Dendritic cell treated with granulocyte-macrophage colony-stimulating factor and Interleukin-4, amounts not matched to agents 40 ng/mL and 50 ng/mL, for 4 days (primary cell): Measurements from ENCODE around the gene B9D1.

ENCODE experiments used
- H3K27ac Mint-ChIP-seq: one replicate; pipeline ENCODE4 v1.8.0; 2022; ENCODE audit warnings: mild to moderate bottlenecking, mixed read lengths
- H3K27me3 Mint-ChIP-seq: one replicate; pipeline ENCODE4 v1.8.0; 2022; ENCODE audit warnings: mild to moderate bottlenecking, mixed read lengths
- H3K36me3 Mint-ChIP-seq: one replicate; pipeline ENCODE4 v1.8.0; 2022; ENCODE audit warnings: low read depth, mixed read lengths
- H3K4me1 Mint-ChIP-seq: one replicate; pipeline ENCODE4 v1.8.0; 2022; ENCODE audit warnings: low read depth, mixed read lengths
- H3K4me3 Mint-ChIP-seq: one replicate; pipeline ENCODE4 v1.8.0; 2022; ENCODE audit warnings: mild to moderate bottlenecking, moderate library complexity, mixed read lengths
- H3K9me3 Mint-ChIP-seq: one replicate; pipeline ENCODE4 v1.8.0; 2022; ENCODE audit warnings: mixed read lengths
- intact Hi-C: fragments of 100-400 bp; cut with micrococcal nuclease; formaldehyde crosslinking; loops from one replicate; pipeline ENCODE4 v1.15.0; 2022

B9D1 gene

DNA sequence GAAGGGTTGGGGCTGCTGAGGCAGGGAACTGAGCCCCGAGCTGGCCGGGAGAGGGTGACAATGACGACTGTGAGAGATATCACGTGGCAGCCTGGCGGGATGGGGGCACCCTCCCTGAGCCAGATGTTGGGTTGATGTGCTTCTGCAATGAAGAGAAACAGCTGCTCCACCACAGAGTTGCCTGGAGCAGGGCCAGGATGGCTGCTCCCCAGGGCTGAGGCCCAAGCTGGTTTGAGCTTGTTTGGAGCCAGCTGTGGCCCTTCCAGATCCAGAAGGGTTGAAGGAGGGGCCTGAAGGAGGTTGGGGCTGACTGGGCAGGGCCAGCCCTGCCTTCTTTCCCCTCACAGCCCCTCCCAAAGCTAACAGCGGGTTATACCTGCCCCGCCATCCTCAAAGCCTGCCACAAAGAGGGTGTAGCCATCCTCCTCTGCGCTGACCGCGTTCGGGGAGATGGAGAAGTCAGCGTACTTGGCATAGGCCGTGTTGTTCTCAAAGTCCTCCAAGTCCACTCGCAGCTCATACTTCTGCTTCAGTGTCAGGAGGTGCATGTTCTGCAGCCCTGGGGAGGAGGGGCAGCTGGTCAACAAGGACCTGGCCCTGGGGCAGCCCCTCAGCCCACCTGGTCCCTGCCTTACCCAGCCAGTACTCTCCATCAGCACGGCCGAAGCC lies 22.3 kb upstream of the B9D1 start:
- Mint-ChIP-seq H3K27me3 (no peaks in the 10 kb centered on the region), H3K4me1 (peaks cover 72% of the 10 kb centered on the region), H3K4me3 (no peak overlapping the region), H3K27ac (peak overlapping the region; percentile 54), H3K9me3 (no peaks in the 10 kb centered on the region), H3K36me3 (peaks cover 59% of the 10 kb centered on the region)
- intact Hi-C loops: no loop called here

DNA sequence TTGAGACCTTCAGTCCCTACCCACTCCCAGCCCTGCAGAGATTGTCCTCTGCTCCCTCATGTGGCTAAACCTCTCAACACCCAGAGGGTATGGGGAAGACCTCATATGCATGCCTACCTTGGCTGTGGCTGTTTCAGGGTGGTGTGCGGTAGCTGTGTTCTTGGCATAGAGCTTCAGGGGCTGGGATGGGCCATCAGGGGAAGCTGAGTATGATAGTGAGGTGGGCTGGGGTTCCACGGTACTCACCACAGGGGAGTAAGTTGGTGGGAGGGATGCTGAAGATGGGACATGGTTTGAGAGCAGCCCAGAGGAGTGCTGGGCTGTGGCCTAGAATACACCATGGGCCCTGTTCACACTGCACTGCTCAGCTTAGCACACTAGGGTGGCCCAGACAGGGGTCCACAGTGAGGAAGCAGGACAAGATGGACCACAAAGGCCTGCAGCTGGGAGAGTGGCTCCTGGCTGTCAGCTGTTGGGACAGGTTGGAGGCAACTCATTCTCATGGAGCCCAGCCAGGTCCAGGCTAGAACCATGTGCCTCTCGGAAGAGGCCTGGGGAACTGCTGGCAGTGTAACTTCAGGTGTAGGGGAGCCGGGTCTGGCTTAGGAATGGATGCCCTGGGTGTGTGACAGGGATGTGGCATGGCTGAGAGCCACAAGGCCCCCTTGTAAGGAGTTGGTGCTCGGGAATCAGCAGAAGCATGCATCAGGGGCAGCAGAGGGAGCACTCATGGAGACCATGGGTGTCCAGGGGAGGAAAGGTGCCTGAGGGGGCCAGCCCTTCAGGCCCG lies 21.4 kb upstream of the B9D1 start:
- H3K36me3 Mint-ChIP-seq: peaks cover 69% of the 10 kb centered on the region

DNA sequence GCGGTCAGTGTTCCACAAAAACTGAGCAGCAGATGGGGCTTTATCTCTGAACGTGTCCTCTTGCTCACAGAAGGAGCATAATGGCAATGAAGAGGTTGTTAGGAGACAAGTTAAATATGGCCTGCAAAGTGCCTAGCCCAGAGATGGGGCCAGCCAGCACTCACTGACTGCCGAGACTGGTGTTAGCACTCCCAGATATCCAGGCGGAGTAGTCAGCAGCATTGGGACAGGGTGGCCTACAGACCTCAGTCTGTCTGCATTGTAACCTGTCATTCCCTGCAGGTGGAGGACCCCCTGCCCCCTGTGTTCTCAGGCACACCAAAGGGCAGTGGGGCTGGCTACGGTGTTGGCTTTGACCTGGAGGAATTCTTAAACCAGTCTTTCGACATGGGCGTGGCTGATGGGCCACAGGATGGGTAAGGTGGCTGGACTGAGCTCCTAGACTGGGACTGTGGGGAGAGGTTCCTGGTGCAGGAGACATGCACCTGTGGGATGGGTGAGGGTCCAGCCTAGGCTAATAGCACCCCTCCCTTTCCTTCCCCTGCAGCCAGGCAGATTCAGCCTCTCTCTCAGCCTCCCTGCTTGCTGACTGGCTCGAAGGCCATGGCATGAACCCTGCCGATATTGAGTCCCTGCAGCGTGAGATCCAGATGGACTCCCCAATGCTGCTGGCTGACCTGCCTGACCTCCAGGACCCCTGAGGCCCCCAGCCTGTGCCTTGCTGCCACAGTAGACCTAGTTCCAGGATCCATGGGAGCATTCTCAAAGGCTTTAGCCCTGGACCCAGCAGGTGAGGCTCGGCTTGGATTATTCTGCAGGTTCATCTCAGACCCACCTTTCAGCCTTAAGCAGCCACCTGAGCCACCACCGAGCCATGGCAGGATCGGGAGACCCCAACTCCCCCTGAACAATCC lies 20.3 kb upstream of the B9D1 start:
- H3K9me3 Mint-ChIP-seq: no peaks in the 10 kb centered on the region
- H3K27me3 Mint-ChIP-seq: no peaks in the 10 kb centered on the region
- H3K36me3 Mint-ChIP-seq: peaks cover 76% of the 10 kb centered on the region
- peaks cover 66% of the 10 kb centered on the region for H3K4me1 Mint-ChIP-seq
- H3K27ac Mint-ChIP-seq: no peak overlapping the region
- H3K4me3 Mint-ChIP-seq: no peak overlapping the region
- intact Hi-C loops: no loop called here

More for the DNA sequence above, 21.4 kb upstream of the B9D1 start:
- H3K27me3 Mint-ChIP-seq: no peaks in the 10 kb centered on the region
- no peak overlapping the region for H3K4me3 Mint-ChIP-seq
- H3K4me1 Mint-ChIP-seq: peaks cover 72% of the 10 kb centered on the region
- H3K27ac Mint-ChIP-seq: peak overlapping the region; percentile 54
- H3K9me3 Mint-ChIP-seq: no peaks in the 10 kb centered on the region
- intact Hi-C loops: no loop called here

DNA sequence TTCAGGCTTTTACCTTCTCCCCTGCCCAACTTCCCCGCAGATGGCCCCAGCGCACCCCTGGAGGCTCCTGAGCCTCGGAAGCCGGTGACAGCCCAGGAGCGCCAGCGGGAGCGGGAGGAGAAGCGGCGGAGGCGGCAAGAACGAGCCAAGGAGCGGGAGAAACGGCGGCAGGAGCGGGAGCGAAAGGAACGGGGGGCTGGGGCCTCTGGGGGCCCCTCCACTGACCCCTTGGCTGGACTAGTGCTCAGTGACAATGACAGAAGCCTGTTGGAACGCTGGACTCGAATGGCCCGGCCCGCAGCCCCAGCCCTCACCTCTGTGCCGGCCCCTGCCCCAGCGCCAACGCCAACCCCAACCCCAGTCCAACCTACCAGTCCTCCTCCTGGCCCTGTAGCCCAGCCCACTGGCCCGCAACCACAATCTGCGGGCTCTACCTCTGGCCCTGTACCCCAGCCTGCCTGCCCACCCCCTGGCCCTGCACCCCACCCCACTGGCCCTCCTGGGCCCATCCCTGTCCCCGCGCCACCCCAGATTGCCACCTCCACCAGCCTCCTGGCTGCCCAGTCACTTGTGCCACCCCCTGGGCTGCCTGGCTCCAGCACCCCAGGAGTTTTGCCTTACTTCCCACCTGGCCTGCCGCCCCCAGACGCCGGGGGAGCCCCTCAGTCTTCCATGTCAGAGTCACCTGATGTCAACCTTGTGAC lies 19.4 kb upstream of the B9D1 start:
- H3K9me3 Mint-ChIP-seq: no peaks in the 10 kb centered on the region
- no peak overlapping the region for H3K27ac Mint-ChIP-seq
- peaks cover 81% of the 10 kb centered on the region for H3K36me3 Mint-ChIP-seq
- peaks cover 61% of the 10 kb centered on the region for H3K4me1 Mint-ChIP-seq
- no peak overlapping the region for H3K4me3 Mint-ChIP-seq
- no peaks in the 10 kb centered on the region for H3K27me3 Mint-ChIP-seq
- intact Hi-C loops: no loop called here

DNA sequence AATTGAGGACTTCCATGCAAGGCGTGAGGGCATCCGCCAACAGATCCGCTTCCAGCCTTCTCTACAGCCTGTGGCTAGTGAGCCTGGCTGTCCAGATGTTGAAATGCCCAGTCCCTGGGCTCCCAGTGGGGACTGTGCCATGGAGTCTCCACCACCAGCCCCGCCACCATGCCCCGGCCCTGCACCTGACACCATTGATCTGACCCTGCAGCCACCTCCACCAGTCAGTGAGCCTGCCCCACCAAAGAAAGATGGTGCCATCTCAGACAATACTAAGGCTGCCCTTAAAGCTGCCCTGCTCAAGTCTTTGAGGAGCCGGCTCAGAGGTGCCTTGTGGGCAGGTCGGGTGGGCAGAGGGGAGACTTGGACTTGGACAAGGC lies 18.8 kb upstream of the B9D1 start:
- H3K4me1 Mint-ChIP-seq: peaks cover 58% of the 10 kb centered on the region
- H3K27ac Mint-ChIP-seq: no peak overlapping the region
- no peaks in the 10 kb centered on the region for H3K9me3 Mint-ChIP-seq
- intact Hi-C loops: no loop called here
- H3K27me3 Mint-ChIP-seq: no peaks in the 10 kb centered on the region
- H3K36me3 Mint-ChIP-seq: peaks cover 81% of the 10 kb centered on the region
- no peak overlapping the region for H3K4me3 Mint-ChIP-seq

DNA sequence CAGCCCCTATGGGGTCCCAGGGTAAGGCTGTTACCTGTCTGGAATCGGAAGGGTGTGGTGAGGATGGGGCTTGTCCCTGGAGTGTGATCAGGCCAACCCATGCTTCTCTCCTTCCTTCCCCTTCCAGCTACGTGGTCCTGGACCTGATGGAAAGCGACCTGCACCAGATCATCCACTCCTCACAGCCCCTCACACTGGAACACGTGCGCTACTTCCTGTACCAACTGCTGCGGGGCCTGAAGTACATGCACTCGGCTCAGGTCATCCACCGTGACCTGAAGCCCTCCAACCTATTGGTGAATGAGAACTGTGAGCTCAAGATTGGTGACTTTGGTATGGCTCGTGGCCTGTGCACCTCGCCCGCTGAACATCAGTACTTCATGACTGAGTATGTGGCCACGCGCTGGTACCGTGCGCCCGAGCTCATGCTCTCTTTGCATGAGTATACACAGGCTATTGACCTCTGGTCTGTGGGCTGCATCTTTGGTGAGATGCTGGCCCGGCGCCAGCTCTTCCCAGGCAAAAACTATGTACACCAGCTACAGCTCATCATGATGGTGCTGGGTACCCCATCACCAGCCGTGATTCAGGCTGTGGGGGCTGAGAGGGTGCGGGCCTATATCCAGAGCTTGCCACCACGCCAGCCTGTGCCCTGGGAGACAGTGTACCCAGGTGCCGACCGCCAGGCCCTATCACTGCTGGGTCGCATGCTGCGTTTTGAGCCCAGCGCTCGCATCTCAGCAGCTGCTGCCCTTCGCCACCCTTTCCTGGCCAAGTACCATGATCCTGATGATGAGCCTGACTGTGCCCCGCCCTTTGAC lies 18.2 kb upstream of the B9D1 start:
- Mint-ChIP-seq H3K4me3 (no peak overlapping the region), H3K9me3 (no peaks in the 10 kb centered on the region), H3K27ac (no peak overlapping the region), H3K27me3 (no peaks in the 10 kb centered on the region), H3K36me3 (peaks cover 81% of the 10 kb centered on the region), H3K4me1 (peaks cover 55% of the 10 kb centered on the region)
- intact Hi-C loops: no loop called here

DNA sequence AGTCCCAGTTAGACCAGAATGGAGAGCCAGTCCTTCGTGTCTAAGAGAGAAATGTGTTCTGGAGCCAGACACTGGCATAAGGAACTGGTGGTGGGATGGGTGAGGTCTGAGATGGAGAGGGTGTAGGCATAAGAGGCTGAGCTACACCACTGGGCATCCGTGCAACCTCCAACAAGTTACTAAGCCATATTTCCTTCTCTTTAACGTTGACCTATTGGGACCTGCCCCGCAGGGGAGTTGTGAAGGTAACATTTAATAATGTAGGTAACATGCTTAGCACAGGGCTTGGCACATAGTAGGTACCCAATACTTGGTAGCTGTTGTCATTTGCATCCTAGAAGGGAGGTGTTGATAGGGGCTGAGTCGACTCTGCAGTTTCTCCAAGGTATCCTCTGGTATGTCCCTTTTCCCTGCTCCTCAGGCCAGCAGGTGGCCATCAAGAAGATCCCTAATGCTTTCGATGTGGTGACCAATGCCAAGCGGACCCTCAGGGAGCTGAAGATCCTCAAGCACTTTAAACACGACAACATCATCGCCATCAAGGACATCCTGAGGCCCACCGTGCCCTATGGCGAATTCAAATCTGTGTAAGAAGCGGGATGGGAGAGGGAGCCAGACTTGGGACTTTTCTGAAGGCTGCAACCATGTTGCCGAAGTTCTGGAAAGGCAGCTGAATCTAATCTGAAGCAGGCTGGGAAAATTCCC lies 17.0 kb upstream of the B9D1 start:
- peak overlapping the region; percentile 98 for H3K27ac Mint-ChIP-seq
- intact Hi-C loops: loop anchor here (5.0 kb wide), 1 partner anchor 128 kb away; no protein-coding TSS in a partner anchor
- no peaks in the 10 kb centered on the region for H3K9me3 Mint-ChIP-seq
- H3K27me3 Mint-ChIP-seq: no peaks in the 10 kb centered on the region
- peak overlapping the region; percentile 100 for H3K4me3 Mint-ChIP-seq
- peaks cover 46% of the 10 kb centered on the region for H3K4me1 Mint-ChIP-seq
- peaks cover 73% of the 10 kb centered on the region for H3K36me3 Mint-ChIP-seq

DNA sequence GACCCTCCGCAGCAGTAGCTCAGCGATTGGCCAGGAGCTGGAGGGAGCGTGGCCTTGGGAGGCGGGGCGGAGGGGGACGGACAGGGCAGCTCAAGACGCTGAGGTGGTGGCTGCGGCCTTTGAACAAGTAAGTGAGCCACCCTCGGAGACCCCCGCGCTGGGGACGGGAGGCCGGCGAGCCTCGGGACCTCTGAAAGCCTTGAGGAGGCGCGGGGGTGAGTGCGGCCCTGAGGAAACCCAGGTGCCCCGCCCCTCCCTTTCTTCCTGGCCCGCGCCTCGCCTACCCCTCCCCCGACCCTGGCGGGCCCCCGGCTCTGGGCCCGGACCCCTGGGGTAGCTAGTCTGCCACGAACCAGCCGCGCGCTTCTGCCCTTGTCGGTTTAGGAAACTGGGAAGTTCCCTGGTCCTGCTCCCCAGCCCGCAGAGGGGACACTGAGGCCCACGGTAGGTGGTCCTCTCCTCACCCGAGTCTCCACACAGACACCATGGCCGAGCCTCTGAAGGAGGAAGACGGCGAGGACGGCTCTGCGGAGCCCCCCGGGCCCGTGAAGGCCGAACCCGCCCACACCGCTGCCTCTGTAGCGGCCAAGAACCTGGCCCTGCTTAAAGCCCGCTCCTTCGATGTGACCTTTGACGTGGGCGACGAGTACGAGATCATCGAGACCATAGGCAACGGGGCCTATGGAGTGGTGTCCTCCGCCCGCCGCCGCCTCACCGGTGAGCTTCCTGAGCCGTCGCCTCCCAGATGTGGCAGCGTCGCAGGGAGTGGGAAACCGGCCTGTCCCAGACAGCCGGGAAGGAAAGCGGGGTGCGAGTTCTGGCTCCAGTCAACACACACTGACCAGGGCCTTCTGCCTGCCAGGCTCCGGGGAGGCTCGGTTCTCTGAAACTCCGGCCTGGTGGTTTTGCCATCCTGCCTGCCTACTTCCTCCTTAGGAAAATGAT lies 16.2 kb upstream of the B9D1 start, which contains the start of gene MAPK7:
Gene MAPK7 (plus strand): TSS at position 83 of the 945 bp plus-strand sequence. CDS start 403 bp downstream, at position 486.
- H3K27ac Mint-ChIP-seq: peak within 1 kb of the TSS; percentile 98
- intact Hi-C loops: loop anchor here (5.0 kb wide), 1 partner anchor 129 kb away; no protein-coding TSS in a partner anchor
- H3K9me3 Mint-ChIP-seq: no peaks in the 10 kb centered on the region
- H3K4me1 Mint-ChIP-seq: peaks cover 43% of the 10 kb centered on the region
- no peaks in the 10 kb centered on the region for H3K27me3 Mint-ChIP-seq
- peaks cover 71% of the 10 kb centered on the region for H3K36me3 Mint-ChIP-seq
- H3K4me3 Mint-ChIP-seq: peak within 1 kb of the TSS; percentile 100

DNA sequence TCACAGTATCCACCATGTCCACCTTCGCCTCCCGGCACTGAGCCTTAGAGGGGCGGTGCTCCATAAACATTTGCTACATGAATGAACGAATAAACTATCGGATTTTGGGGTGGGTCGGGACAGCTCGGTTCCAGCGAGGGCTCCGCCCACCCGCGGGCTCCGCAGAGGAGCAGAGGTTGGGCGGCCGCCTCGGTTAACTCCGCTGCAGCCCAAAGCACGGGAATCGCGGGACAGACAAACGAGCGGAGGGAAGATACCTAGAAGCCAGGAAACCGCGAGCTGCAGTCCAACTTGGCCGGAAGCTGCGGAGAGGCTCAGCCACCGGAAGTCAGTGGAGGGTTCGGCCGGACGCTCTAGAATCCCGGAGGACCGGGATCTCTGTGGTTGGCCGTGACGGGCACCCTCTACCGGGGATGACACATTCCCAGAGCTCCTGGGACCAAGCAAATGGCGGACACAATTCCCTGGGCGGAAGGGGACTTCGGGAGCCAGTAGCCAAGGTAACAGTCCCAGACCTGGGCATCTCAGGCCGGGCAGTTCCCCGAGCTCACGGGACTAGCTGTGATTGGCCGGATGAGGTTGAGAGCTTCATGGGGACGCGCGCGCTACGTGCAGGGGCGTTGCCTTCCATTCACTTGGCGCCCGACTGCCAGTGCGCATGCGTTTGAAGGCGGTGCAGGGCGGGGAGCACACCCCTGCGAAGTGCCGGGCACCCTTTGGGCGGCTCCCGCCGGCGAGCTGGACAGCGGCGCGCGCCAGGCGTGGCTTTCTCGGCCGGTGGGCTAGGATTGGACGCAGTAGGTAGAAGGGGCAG lies 15.3 kb upstream of the B9D1 start:
- peaks cover 63% of the 10 kb centered on the region for H3K36me3 Mint-ChIP-seq
- intact Hi-C loops: loop anchor here (5.0 kb wide), 1 partner anchor 129 kb away; no protein-coding TSS in a partner anchor
- H3K9me3 Mint-ChIP-seq: no peaks in the 10 kb centered on the region
- peak overlapping the region; percentile 100 for H3K4me3 Mint-ChIP-seq
- H3K27ac Mint-ChIP-seq: peak overlapping the region; percentile 98
- H3K4me1 Mint-ChIP-seq: peaks cover 43% of the 10 kb centered on the region
- no peaks in the 10 kb centered on the region for H3K27me3 Mint-ChIP-seq

DNA sequence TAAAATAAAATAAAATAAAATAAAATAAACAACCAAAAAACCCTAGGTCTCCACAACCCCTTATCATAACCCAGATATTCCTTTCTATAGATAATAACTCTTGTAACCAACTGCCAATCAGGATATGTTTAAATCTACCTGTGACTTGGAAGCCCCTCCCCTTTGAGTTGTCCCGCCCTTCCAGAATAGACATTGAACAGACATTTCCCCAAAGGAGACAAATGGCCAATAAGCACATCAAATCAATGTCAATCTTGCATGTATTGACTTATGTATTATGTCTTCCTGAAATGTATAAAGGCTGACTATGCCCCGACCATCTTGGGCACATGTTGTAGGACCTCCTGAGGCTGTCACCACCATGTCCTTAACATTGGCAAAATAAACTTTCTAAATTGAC lies 14.3 kb upstream of the B9D1 start:
- Mint-ChIP-seq H3K4me1 (peaks cover 44% of the 10 kb centered on the region), H3K27me3 (no peaks in the 10 kb centered on the region), H3K9me3 (no peaks in the 10 kb centered on the region), H3K27ac (peak overlapping the region; percentile 98), H3K4me3 (peak overlapping the region; percentile 100), H3K36me3 (peaks cover 53% of the 10 kb centered on the region)
- intact Hi-C loops: loop anchor here (5.0 kb wide), 1 partner anchor 130 kb away; no protein-coding TSS in a partner anchor

DNA sequence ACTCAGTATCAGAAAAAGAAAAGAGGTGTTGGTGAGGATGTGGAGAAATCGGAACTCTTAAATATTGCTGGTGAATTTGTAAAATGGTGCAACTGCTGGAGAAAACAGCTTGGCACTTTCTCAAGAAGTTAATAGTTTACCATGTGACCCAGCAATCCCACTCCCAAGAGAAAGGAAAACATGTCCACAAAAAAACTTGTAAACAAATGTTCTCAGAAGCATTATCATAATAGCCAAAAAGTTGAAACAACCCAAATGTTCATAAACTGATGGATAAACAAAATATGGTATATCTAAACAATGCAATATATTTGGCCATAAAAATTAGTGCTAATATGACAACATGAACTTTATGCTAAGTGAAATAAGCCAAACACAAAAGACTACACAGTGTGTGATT lies 13.2 kb upstream of the B9D1 start:
- intact Hi-C loops: loop anchor here (5.0 kb wide), 1 partner anchor 132 kb away; no protein-coding TSS in a partner anchor
- H3K27me3 Mint-ChIP-seq: no peaks in the 10 kb centered on the region
- H3K36me3 Mint-ChIP-seq: peaks cover 42% of the 10 kb centered on the region
- H3K9me3 Mint-ChIP-seq: no peaks in the 10 kb centered on the region
- no peak overlapping the region for H3K27ac Mint-ChIP-seq
- no peak overlapping the region for H3K4me3 Mint-ChIP-seq
- peaks cover 55% of the 10 kb centered on the region for H3K4me1 Mint-ChIP-seq
